PFSK-1 (cell line): Measurements from ENCODE around the gene SPO11.

Experiments used
- POLR2AphosphoS5 ChIP-seq: IDR thresholded peaks from 2 replicates; pipeline ENCODE4 v1.6.1; 2012; ENCODE audit warnings: low read depth, mild to moderate bottlenecking, control low read depth, low read length, moderate library complexity
- TF ChIP-seq, protein P1 (sequence below), 2 experiments: IDR thresholded peaks; 2 replicates each; pipeline versions ENCODE4 v1.6.1 to v1.8.0; 2011 to 2012; ENCODE audit warnings: low read depth in 2 of 2, low read length in 2 of 2, control low read depth in 1 of 2, inconsistent platforms in 1 of 2, mild to moderate bottlenecking in 1 of 2, moderate library complexity in 1 of 2; ENCODE audit not compliant: insufficient read depth in 1 of 2

DNA sequence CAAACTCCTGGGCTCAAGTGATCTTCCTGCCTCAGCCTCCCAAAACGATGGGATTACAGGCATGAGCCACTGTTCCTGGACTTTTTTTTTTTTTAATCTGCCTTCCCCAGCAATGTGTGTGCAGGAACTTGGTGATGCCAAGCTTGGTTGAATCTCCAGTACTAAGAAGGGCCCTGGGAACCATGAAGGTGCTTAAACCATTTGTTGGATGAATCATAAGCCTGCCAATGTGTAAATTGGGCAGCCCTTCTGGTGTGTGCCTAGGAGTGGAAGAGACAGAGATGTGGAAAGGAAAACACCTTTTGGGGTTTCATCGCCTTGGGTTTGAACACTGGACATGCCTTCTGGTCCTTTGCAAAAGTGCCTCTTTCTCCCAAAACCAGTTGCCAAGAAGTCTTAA lies 7.1 kb upstream of the SPO11 start:
- TF ChIP-seq, protein P1, sequence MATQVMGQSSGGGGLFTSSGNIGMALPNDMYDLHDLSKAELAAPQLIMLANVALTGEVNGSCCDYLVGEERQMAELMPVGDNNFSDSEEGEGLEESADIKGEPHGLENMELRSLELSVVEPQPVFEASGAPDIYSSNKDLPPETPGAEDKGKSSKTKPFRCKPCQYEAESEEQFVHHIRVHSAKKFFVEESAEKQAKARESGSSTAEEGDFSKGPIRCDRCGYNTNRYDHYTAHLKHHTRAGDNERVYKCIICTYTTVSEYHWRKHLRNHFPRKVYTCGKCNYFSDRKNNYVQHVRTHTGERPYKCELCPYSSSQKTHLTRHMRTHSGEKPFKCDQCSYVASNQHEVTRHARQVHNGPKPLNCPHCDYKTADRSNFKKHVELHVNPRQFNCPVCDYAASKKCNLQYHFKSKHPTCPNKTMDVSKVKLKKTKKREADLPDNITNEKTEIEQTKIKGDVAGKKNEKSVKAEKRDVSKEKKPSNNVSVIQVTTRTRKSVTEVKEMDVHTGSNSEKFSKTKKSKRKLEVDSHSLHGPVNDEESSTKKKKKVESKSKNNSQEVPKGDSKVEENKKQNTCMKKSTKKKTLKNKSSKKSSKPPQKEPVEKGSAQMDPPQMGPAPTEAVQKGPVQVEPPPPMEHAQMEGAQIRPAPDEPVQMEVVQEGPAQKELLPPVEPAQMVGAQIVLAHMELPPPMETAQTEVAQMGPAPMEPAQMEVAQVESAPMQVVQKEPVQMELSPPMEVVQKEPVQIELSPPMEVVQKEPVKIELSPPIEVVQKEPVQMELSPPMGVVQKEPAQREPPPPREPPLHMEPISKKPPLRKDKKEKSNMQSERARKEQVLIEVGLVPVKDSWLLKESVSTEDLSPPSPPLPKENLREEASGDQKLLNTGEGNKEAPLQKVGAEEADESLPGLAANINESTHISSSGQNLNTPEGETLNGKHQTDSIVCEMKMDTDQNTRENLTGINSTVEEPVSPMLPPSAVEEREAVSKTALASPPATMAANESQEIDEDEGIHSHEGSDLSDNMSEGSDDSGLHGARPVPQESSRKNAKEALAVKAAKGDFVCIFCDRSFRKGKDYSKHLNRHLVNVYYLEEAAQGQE (IDR thresholded peaks at IDR 0.05; ENCODE audit: insufficient read depth in 1 of 2, low read depth in 2 of 2, low read length in 2 of 2), result no peak
- no peak for TF ChIP-seq POLR2AphosphoS5
